ENCODE data around the gene STK24. TPM values are rescaled to one million over a fixed set of nuclear protein-coding genes. Genes with fewer than 3 reads are reported as not detected.

The STK24 gene
- total and polyA plus RNA-seq, 7 donors: 27.2 to 58.1 (median 34.3) TPM

- H3K9me3 ChIP-seq: no peaks in the 10 kb centered on the region
- intact Hi-C loops (cut with DNase I): no loop called here
- H3K36me3 ChIP-seq (ENCODE audit: insufficient read depth in 1 of 2, low read depth in 1 of 2): no peaks in the 10 kb centered on the region
- ATAC-seq (no peak), DNase-seq (no peak)
- H3K27ac ChIP-seq: no peak overlapping the region
- WGBS, 3 donors: 85 to 96% (median 88%) methylated on average over 14 of the region's 14 CpGs
- TF ChIP-seq CTCF (IDR thresholded peaks at IDR 0.05): no peak
- H3K4me3 ChIP-seq: no peak overlapping the region
- no peaks in the 10 kb centered on the region for H3K27me3 ChIP-seq (ENCODE audit: insufficient read depth in 3 of 3, low read length in 2 of 3)
- H3K4me1 ChIP-seq: peaks cover 57% of the 10 kb centered on the region
Observed at GRCh38 chr13:98537306-98537705, 39.6 kb downstream of the STK24 start.

GRCh38 chr13:98536729-98537128, 40.2 kb downstream of the STK24 start:
- WGBS, 3 donors: 66 to 86% (median 74%) methylated on average over 14 of the region's 14 CpGs
- H3K4me1 ChIP-seq: peaks cover 60% of the 10 kb centered on the region
- ATAC-seq: peak; percentile 27 to 51 (median 38)

GRCh38 chr13:98535501-98536354, 41.2 kb downstream of the STK24 start:
- DNase-seq (no peak), ATAC-seq (peak in 3 of 4 donors; percentile 64 to 78 (median 69))
- 40 to 57% (median 46%) methylated on average over 13 of the region's 13 CpGs for WGBS, 3 donors
- Histone ChIP-seq H3K4me1 (peaks cover 67% of the 10 kb centered on the region), H3K36me3 (ENCODE audit: insufficient read depth in 1 of 2, low read depth in 1 of 2) (no peaks in the 10 kb centered on the region), H3K9me3 (no peaks in the 10 kb centered on the region), H3K4me3 (no peak overlapping the region), H3K27me3 (ENCODE audit: insufficient read depth in 3 of 3, low read length in 2 of 3) (no peaks in the 10 kb centered on the region), H3K27ac (no peak overlapping the region)
- no peak for TF ChIP-seq CTCF (IDR thresholded peaks at IDR 0.05)
- intact Hi-C loops (cut with DNase I): no loop called here

More at GRCh38 chr13:98536729-98537128, 40.2 kb downstream of the STK24 start:
- Histone ChIP-seq H3K27ac (no peak overlapping the region), H3K36me3 (ENCODE audit: insufficient read depth in 1 of 2, low read depth in 1 of 2) (no peaks in the 10 kb centered on the region), H3K27me3 (ENCODE audit: insufficient read depth in 3 of 3, low read length in 2 of 3) (no peaks in the 10 kb centered on the region), H3K9me3 (no peaks in the 10 kb centered on the region), H3K4me3 (no peak overlapping the region)
- DNase-seq: no peak
- intact Hi-C loops (cut with DNase I): no loop called here
- TF ChIP-seq CTCF (IDR thresholded peaks at IDR 0.05): no peak

- no peak for TF ChIP-seq CTCF (IDR thresholded peaks at IDR 0.05)
- intact Hi-C loops (cut with DNase I): no loop called here
- no peaks in the 10 kb centered on the region for H3K36me3 ChIP-seq (ENCODE audit: insufficient read depth in 1 of 2, low read depth in 1 of 2)
- H3K27ac ChIP-seq: no peak overlapping the region
- WGBS, 3 donors: 82 to 92% (median 91%) methylated on average over 7 of the region's 7 CpGs
- peaks cover 67% of the 10 kb centered on the region for H3K4me1 ChIP-seq
- H3K4me3 ChIP-seq: no peak overlapping the region
- H3K9me3 ChIP-seq: no peaks in the 10 kb centered on the region
- no peaks in the 10 kb centered on the region for H3K27me3 ChIP-seq (ENCODE audit: insufficient read depth in 3 of 3, low read length in 2 of 3)
- DNase-seq (no peak), ATAC-seq (no peak)
Observed at GRCh38 chr13:98534821-98535220, 42.1 kb downstream of the STK24 start.
